Kidney (tissue), 14 donors: ENCODE data around the gene RANBP3. TPM values are rescaled to one million over a fixed set of nuclear protein-coding genes. Genes with fewer than 3 reads are reported as not detected.
"Not testable (repeated sequence)": the region's sequence is repeated elsewhere in the genome, so short reads cannot be mapped to it uniquely, and the experiment has no call there.

Experiments used
- DNase-seq, 5 donors: peaks; one replicate each; pipeline ENCODE4 v3.0.0-alpha.2; 2013 to 2020
- FAIRE-seq: peaks from 2 replicates; lab custom pipeline; 2012; peaks lifted over from hg19 to GRCh38; lab: Jason Lieb, UNC
- H3K27ac ChIP-seq, 2 donors: one replicate each; pipeline ENCODE4 v1.7.0; 2013; ENCODE audit warnings: low read depth in 2 of 2, low read length in 2 of 2, inconsistent platforms in 1 of 2
- H3K27me3 ChIP-seq: one replicate; pipeline ENCODE4 v1.7.1; 2013; ENCODE audit warnings: low read length, inconsistent platforms; ENCODE audit not compliant: control insufficient read depth, insufficient read depth
- H3K36me3 ChIP-seq, 3 donors: one replicate each; pipeline versions ENCODE4 v1.7.0 to v1.7.1; 2013; ENCODE audit warnings: low read length in 3 of 3, control low read depth in 1 of 3, inconsistent platforms in 1 of 3; ENCODE audit not compliant: insufficient read depth in 3 of 3, control insufficient read depth in 2 of 3
- H3K4me1 ChIP-seq, 3 donors: one replicate each; pipeline versions ENCODE4 v1.7.0 to v1.7.1; 2013; ENCODE audit warnings: low read length in 3 of 3, inconsistent platforms in 1 of 3, low read depth in 1 of 3; ENCODE audit not compliant: control insufficient read depth in 2 of 3, insufficient read depth in 2 of 3
- H3K4me3 ChIP-seq, 3 donors: one replicate each; pipeline versions ENCODE4 v1.7.0 to v1.8.1; 2013; ENCODE audit warnings: low read length in 3 of 3, control low read depth in 1 of 3, inconsistent platforms in 1 of 3
- H3K9ac ChIP-seq, 3 donors: one replicate each; pipeline versions ENCODE4 v1.7.0 to v1.7.1; 2013; ENCODE audit warnings: low read length in 3 of 3, control low read depth in 1 of 3, inconsistent platforms in 1 of 3
- H3K9me3 ChIP-seq, 3 donors: one replicate each; pipeline versions ENCODE4 v1.7.0 to v1.7.1; 2013; ENCODE audit warnings: low read length in 3 of 3, control low read depth in 1 of 3, inconsistent platforms in 1 of 3; ENCODE audit not compliant: control insufficient read depth in 2 of 3, insufficient read depth in 1 of 3
- CTCF ChIP-seq: IDR thresholded peaks from 3 replicates; pipeline ENCODE4 v1.5.1; 2012; ENCODE audit warnings: mild to moderate bottlenecking, moderate library complexity, borderline replicate concordance; ENCODE audit not compliant: insufficient read depth; ENCODE audit errors: extremely low read depth
- intact Hi-C: fragments of 100-400 bp; cut with DNase I; formaldehyde crosslinking; loops from one replicate; pipeline ENCODE4 v1.11.1; 2022
- polyA plus RNA-seq: library from polyadenylated mRNA; stranded (reverse); fragments of 350-450 nt; fragmentation: Illumina TruSeq; extraction: RNeasy Lipid Tissue Mini Kit (QIAGEN cat#74804); gene quantifications from one replicate; pipeline ENCODE4 v1.2.3, GENCODE V29; 2014; ENCODE audit warnings: low read depth, low replicate concordance; ENCODE audit not compliant: insufficient read depth
- total RNA-seq: library from RNA; stranded (reverse); fragmentation: NEBNext Ultra II Directional; extraction: Animal tissue kit (Norgen Biotek cat#: 25700); gene quantifications from one replicate; pipeline ENCODE4 v1.2.1, GENCODE V29; 2021
- donor health status: control.
- donor health status: control.
- donor health status: control.
- donor health status: control.
- donor health status: control.
- donor health status: DM: yes; HTN: yes; CAD: no.
- donor health status: Normal renal cell carcinoma (clear cell type).

Gene RANBP3
- total and polyA plus RNA-seq, 2 donors from 2014 or later: 33.7 to 69.7 TPM

GRCh38 chr19:5891572-5891937 is 86.4 kb downstream of the RANBP3 start:
- H3K9me3 ChIP-seq: no peaks in the 10 kb centered on the region
- intact Hi-C loops: loop anchor here (10.0 kb wide), 1 partner anchor 87 kb away; the partner anchor contains the start of gene NRTN
- FAIRE-seq (no peak), DNase-seq (no peak)
- peak overlapping the region in 1 of 3 donors; percentile 34 for H3K9ac ChIP-seq
- no peak for TF ChIP-seq CTCF
- no peak overlapping the region for H3K27ac ChIP-seq
- no peak overlapping the region for H3K4me3 ChIP-seq
- peaks cover 0 to 4% (median 0%) of the 10 kb centered on the region in 3 donors for H3K36me3 ChIP-seq
- peaks cover 0 to 13% (median 9%) of the 10 kb centered on the region in 3 donors for H3K4me1 ChIP-seq
- H3K27me3 ChIP-seq: no peaks in the 10 kb centered on the region

- intact Hi-C loops: loop anchor here (10.0 kb wide), 1 partner anchor 85 kb away; the partner anchor contains the start of gene NRTN
- no peak overlapping the region for H3K27ac ChIP-seq
- H3K4me3 ChIP-seq: no peak overlapping the region
- DNase-seq (no peak), FAIRE-seq (no peak)
- no peaks in the 10 kb centered on the region for H3K9me3 ChIP-seq
- H3K36me3 ChIP-seq: no peaks in the 10 kb centered on the region
- peaks cover 0 to 13% (median 9%) of the 10 kb centered on the region in 3 donors for H3K4me1 ChIP-seq
- H3K9ac ChIP-seq: no peak overlapping the region
- no peak for TF ChIP-seq CTCF
- H3K27me3 ChIP-seq: no peaks in the 10 kb centered on the region
Observed at GRCh38 chr19:5890099-5890498, 87.8 kb downstream of the RANBP3 start.

GRCh38 chr19:5889288-5889971 is 88.5 kb downstream of the RANBP3 start:
- FAIRE-seq: no peak
- H3K4me1 ChIP-seq: peaks cover 0 to 13% (median 9%) of the 10 kb centered on the region in 3 donors
- no peak overlapping the region for H3K27ac ChIP-seq
- no peak for TF ChIP-seq CTCF
- H3K36me3 ChIP-seq: no peaks in the 10 kb centered on the region
- intact Hi-C loops: no loop called here
- no peaks in the 10 kb centered on the region for H3K27me3 ChIP-seq
- no peak for DNase-seq
- H3K9ac ChIP-seq: no peak overlapping the region
- no peak overlapping the region for H3K4me3 ChIP-seq
- no peaks in the 10 kb centered on the region for H3K9me3 ChIP-seq

DNA sequence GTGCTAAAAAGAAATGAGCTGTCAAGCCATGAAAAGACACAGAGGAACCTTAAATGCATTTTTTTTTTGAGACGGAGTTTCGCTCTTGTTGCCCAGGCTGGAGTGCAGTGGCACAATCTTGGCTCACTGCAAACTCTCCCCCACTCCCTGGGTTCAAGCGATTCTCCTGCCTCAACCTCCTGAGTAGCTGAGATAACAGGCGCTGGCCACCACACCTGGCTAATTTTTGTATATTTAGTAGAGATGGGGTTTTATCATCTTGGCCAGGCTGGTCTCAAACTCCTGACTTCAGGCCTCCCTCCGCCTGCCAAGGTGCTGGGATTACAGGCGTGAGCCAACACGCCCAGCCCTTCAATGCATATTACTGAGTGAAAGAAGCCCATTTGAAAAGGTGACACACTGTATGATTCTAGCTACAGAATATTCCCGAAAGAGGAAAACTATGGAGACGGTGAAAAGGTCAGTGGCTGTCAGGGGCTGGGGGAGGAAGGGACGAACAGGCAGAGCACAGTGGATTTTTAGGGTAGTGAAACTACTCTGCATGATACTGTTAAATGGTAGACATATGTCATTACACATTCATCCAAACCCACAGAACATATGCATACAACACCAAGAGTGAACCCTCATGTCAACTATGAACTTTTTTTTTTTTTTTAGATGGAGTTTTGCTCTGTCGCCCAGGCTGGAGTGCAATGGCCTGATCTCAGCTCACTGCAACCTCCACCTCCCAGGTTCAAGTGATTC is 93.7 kb downstream of the RANBP3 start:
- H3K4me1 ChIP-seq, FAIRE-seq, H3K9ac ChIP-seq, H3K27ac ChIP-seq, H3K36me3 ChIP-seq, intact Hi-C loops, H3K9me3 ChIP-seq, H3K27me3 ChIP-seq, DNase-seq, H3K4me3 ChIP-seq: not testable (repeated sequence)

- H3K4me3 ChIP-seq, H3K27ac ChIP-seq, H3K4me1 ChIP-seq, intact Hi-C loops, DNase-seq, H3K9ac ChIP-seq, H3K27me3 ChIP-seq, FAIRE-seq, H3K36me3 ChIP-seq, H3K9me3 ChIP-seq: not testable (repeated sequence)
Observed at GRCh38 chr19:5883157-5883873, 94.6 kb downstream of the RANBP3 start.
